Stimulated activated naive CD8-positive, alpha-beta T cell treated with anti-CD3 and anti-CD28 coated beads, Interleukin-15, Interleukin-2, amounts not matched to agents 100 U/mL and 50 U/mL, for 24 hours (primary cell): Measurements from ENCODE around the gene SNTG2.
A peak's percentile ranks its signal among the peaks of the same experiment; 100 is the strongest.

Experiments used
- ATAC-seq: fragments of 150-1000 bp; cut with Tn5 transposase; one replicate; pipeline ENCODE4 v1.10.0; 2021
- DNase-seq: peaks from one replicate; pipeline ENCODE4 v3.0.0; 2021

SNTG2 gene

GRCh38 chr2:1147873-1148612 lies 197.4 kb downstream of the SNTG2 start:
- ATAC-seq: no peak
- DNase-seq: no peak

- no peak for DNase-seq
- ATAC-seq: no peak
Measured at GRCh38 chr2:1150724-1151511, 200.3 kb downstream of the SNTG2 start.

- ATAC-seq: no peak
- DNase-seq: no peak
Measured at GRCh38 chr2:1152375-1152774, 201.7 kb downstream of the SNTG2 start.

- ATAC-seq: no peak
Measured at GRCh38 chr2:1153920-1154319, 203.3 kb downstream of the SNTG2 start.

GRCh38 chr2:1154710-1155594 lies 204.3 kb downstream of the SNTG2 start:
- ATAC-seq: no peak

More at GRCh38 chr2:1153920-1154319, 203.3 kb downstream of the SNTG2 start:
- DNase-seq: no peak

GRCh38 chr2:1156059-1156458 lies 205.4 kb downstream of the SNTG2 start:
- ATAC-seq (no peak), DNase-seq (no peak)

More at GRCh38 chr2:1154710-1155594, 204.3 kb downstream of the SNTG2 start:
- DNase-seq: no peak

- ATAC-seq: no peak
- DNase-seq: no peak
Measured at GRCh38 chr2:1156531-1156930, 205.9 kb downstream of the SNTG2 start.

GRCh38 chr2:1157107-1157506 lies 206.5 kb downstream of the SNTG2 start:
- ATAC-seq (no peak), DNase-seq (no peak)

GRCh38 chr2:1159013-1159412 lies 208.4 kb downstream of the SNTG2 start:
- no peak for ATAC-seq
- no peak for DNase-seq

GRCh38 chr2:1162246-1162645 lies 211.6 kb downstream of the SNTG2 start:
- DNase-seq (no peak), ATAC-seq (no peak)

- ATAC-seq: peak; percentile 49
- peak; percentile 34 for DNase-seq
Measured at GRCh38 chr2:1162768-1163584, 212.3 kb downstream of the SNTG2 start.

GRCh38 chr2:1166976-1167375 lies 216.3 kb downstream of the SNTG2 start:
- DNase-seq (no peak), ATAC-seq (no peak)

GRCh38 chr2:1168846-1169245 lies 218.2 kb downstream of the SNTG2 start:
- ATAC-seq (no peak), DNase-seq (no peak)

GRCh38 chr2:1169291-1169949 lies 218.8 kb downstream of the SNTG2 start:
- no peak for DNase-seq
- no peak for ATAC-seq

GRCh38 chr2:1170241-1170640 lies 219.6 kb downstream of the SNTG2 start:
- DNase-seq (no peak), ATAC-seq (no peak)

GRCh38 chr2:1170711-1171110 lies 220.1 kb downstream of the SNTG2 start:
- ATAC-seq (no peak), DNase-seq (no peak)

- DNase-seq (no peak), ATAC-seq (no peak)
Measured at GRCh38 chr2:1173528-1173927, 222.9 kb downstream of the SNTG2 start.

GRCh38 chr2:1181893-1182292 lies 231.2 kb downstream of the SNTG2 start:
- ATAC-seq: no peak
- DNase-seq: no peak

GRCh38 chr2:1183300-1183699 lies 232.7 kb downstream of the SNTG2 start:
- DNase-seq (no peak), ATAC-seq (no peak)

GRCh38 chr2:1186421-1186820 lies 235.8 kb downstream of the SNTG2 start:
- DNase-seq: no peak
- no peak for ATAC-seq

GRCh38 chr2:1187189-1187588 lies 236.5 kb downstream of the SNTG2 start:
- no peak for DNase-seq
- ATAC-seq: no peak
